Measurements from ENCODE around the gene USH2A. TPM values are rescaled to one million over a fixed set of nuclear protein-coding genes. Genes with fewer than 3 reads are reported as not detected.
"Not testable (repeated sequence)": the region's sequence is repeated elsewhere in the genome, so short reads cannot be mapped to it uniquely, and the experiment has no call there.

Gene USH2A
- total and polyA plus RNA-seq, 2 experiments from 2014 or later = under 0.01 to 0.01 TPM

GRCh38 chr1:216168546-216168945, 254.7 kb downstream of the USH2A start:
- 28 to 32% methylated on average over 3 of the region's 3 CpGs for WGBS, 2 experiments (ENCODE audit: low coverage in 1 of 2, low lambda C conversion rate in 2 of 2, missing lambda C conversion rate in 2 of 2)
- Histone ChIP-seq H3K9me3 (ENCODE audit: low read depth) (no peaks in the 10 kb centered on the region), H3K79me2 (ENCODE audit: insufficient read depth) (no peaks in the 10 kb centered on the region), H3K27ac (no peak overlapping the region), H3F3A (ENCODE audit: insufficient read depth) (no peaks in the 10 kb centered on the region), H3K9ac (no peak overlapping the region), H3K9me2 (ENCODE audit: insufficient read depth) (no peaks in the 10 kb centered on the region), H3K4me3 (no peak overlapping the region), H3K36me3 (ENCODE audit: low read depth) (no peaks in the 10 kb centered on the region), H4K20me1 (ENCODE audit: insufficient read depth) (no peaks in the 10 kb centered on the region), H3K27me3 (replicated peaks; ENCODE audit: insufficient read depth) (peaks cover 7% of the 10 kb centered on the region; the same call in 1 of the 2 replicates), H3K4me2 (ENCODE audit: unreplicated experiment) (no peak overlapping the region), H2AFZ (no peak overlapping the region), H3K4me1 (ENCODE audit: insufficient read depth) (no peaks in the 10 kb centered on the region)
- in situ Hi-C loops (cut with MboI) = no loop called here
- TF ChIP-seq EZH2 (IDR thresholded peaks at IDR 0.05; ENCODE audit: insufficient read depth, poor library complexity, severe bottlenecking) (no peak), EZH2phosphoT487 (IDR thresholded peaks at IDR 0.05; ENCODE audit: insufficient read depth, low read depth) (no peak)
- DNase-seq = no peak

- H3K79me2 ChIP-seq (ENCODE audit: insufficient read depth) = no peaks in the 10 kb centered on the region
- no peak overlapping the region for H3K9ac ChIP-seq
- TF ChIP-seq EZH2 (IDR thresholded peaks at IDR 0.05; ENCODE audit: insufficient read depth, poor library complexity, severe bottlenecking) (no peak), EZH2phosphoT487 (IDR thresholded peaks at IDR 0.05; ENCODE audit: insufficient read depth, low read depth) (no peak)
- no peak overlapping the region for H3K4me3 ChIP-seq
- H3K36me3 ChIP-seq (ENCODE audit: low read depth) = no peaks in the 10 kb centered on the region
- no peaks in the 10 kb centered on the region for H3K9me2 ChIP-seq (ENCODE audit: insufficient read depth)
- H3K27ac ChIP-seq = no peak overlapping the region
- DNase-seq = no peak
- no peaks in the 10 kb centered on the region for H3K4me1 ChIP-seq (ENCODE audit: insufficient read depth)
- H2AFZ ChIP-seq = no peak overlapping the region
- no peaks in the 10 kb centered on the region for H4K20me1 ChIP-seq (ENCODE audit: insufficient read depth)
- H3K9me3 ChIP-seq (ENCODE audit: low read depth) = no peaks in the 10 kb centered on the region
- no peak overlapping the region for H3K4me2 ChIP-seq (ENCODE audit: unreplicated experiment)
- in situ Hi-C loops (cut with MboI) = no loop called here
- no peaks in the 10 kb centered on the region for H3K27me3 ChIP-seq (replicated peaks; ENCODE audit: insufficient read depth)
- no peaks in the 10 kb centered on the region for H3F3A ChIP-seq (ENCODE audit: insufficient read depth)
Observed at GRCh38 chr1:216154063-216154462, 269.2 kb downstream of the USH2A start.

GRCh38 chr1:216153130-216153529, 270.1 kb downstream of the USH2A start:
- H3F3A ChIP-seq (ENCODE audit: insufficient read depth) = no peaks in the 10 kb centered on the region
- H3K4me1 ChIP-seq (ENCODE audit: insufficient read depth) = no peaks in the 10 kb centered on the region
- DNase-seq = no peak
- H3K4me2 ChIP-seq (ENCODE audit: unreplicated experiment) = no peak overlapping the region
- H3K27ac ChIP-seq = no peak overlapping the region
- in situ Hi-C loops (cut with MboI) = no loop called here
- no peaks in the 10 kb centered on the region for H3K9me2 ChIP-seq (ENCODE audit: insufficient read depth)
- H3K9ac ChIP-seq = no peak overlapping the region
- TF ChIP-seq EZH2phosphoT487 (IDR thresholded peaks at IDR 0.05; ENCODE audit: insufficient read depth, low read depth) = no peak
- H3K9me3 ChIP-seq (ENCODE audit: low read depth) = no peaks in the 10 kb centered on the region
- no peaks in the 10 kb centered on the region for H3K27me3 ChIP-seq (replicated peaks; ENCODE audit: insufficient read depth)
- no peaks in the 10 kb centered on the region for H3K36me3 ChIP-seq (ENCODE audit: low read depth)
- H4K20me1 ChIP-seq (ENCODE audit: insufficient read depth) = no peaks in the 10 kb centered on the region
- no peak overlapping the region for H2AFZ ChIP-seq
- 42 to 47% methylated on average over 2 of the region's 2 CpGs for WGBS, 2 experiments (ENCODE audit: low coverage in 1 of 2, low lambda C conversion rate in 2 of 2, missing lambda C conversion rate in 2 of 2)
- H3K79me2 ChIP-seq (ENCODE audit: insufficient read depth) = no peaks in the 10 kb centered on the region
- H3K4me3 ChIP-seq = no peak overlapping the region

- H3K79me2 ChIP-seq (ENCODE audit: insufficient read depth); in situ Hi-C loops (cut with MboI); H3K36me3 ChIP-seq (ENCODE audit: low read depth); H3K9me2 ChIP-seq (ENCODE audit: insufficient read depth); H3K27ac ChIP-seq; H3K27me3 ChIP-seq (replicated peaks; ENCODE audit: insufficient read depth); H3K9ac ChIP-seq; H4K20me1 ChIP-seq (ENCODE audit: insufficient read depth); DNase-seq; H3K9me3 ChIP-seq (ENCODE audit: low read depth); H2AFZ ChIP-seq; H3K4me1 ChIP-seq (ENCODE audit: insufficient read depth); H3K4me3 ChIP-seq; H3F3A ChIP-seq (ENCODE audit: insufficient read depth); H3K4me2 ChIP-seq (ENCODE audit: unreplicated experiment): not testable (repeated sequence)
- WGBS, 2 experiments (ENCODE audit: low coverage in 1 of 2, low lambda C conversion rate in 2 of 2, missing lambda C conversion rate in 2 of 2) = 40 to 41% methylated on average over 7 of the region's 7 CpGs
Observed at GRCh38 chr1:216145451-216146018, 277.7 kb downstream of the USH2A start.

Data from GM23248 (cell line).